ACHN (cell line): ENCODE results near the gene OPALIN.
"Not testable (repeated sequence)": the region's sequence is repeated elsewhere in the genome, so short reads cannot be mapped to it uniquely, and the experiment has no call there.

Experiments
- DNase-seq: peaks from one replicate; pipeline ENCODE4 v3.0.0-alpha.2; 2015
- in situ Hi-C: cut with HindIII; loops from 2 replicates; pipeline ENCODE4 v1.10.0; 2017; ENCODE audit warnings: low sequenced_read_pairs, low pct_ligation_motif_present, low pct_unique_long_range_greater_than_20kb

The OPALIN gene

GRCh38 chr10:96313344-96313743, 45.5 kb downstream of the OPALIN start:
- DNase-seq, result no peak
- in situ Hi-C loops, result no loop called here

GRCh38 chr10:96311180-96311715, 47.6 kb downstream of the OPALIN start:
- in situ Hi-C loops, result no loop called here
- DNase-seq, result no peak

- DNase-seq, result no peak
- in situ Hi-C loops, result no loop called here
These were observed 48.5 kb downstream of the OPALIN start for GRCh38 chr10:96310321-96310669.

GRCh38 chr10:96309628-96310320, 49.0 kb downstream of the OPALIN start:
- DNase-seq, result no peak
- in situ Hi-C loops, result no loop called here

- in situ Hi-C loops, DNase-seq: not testable (repeated sequence)
These were observed 49.9 kb downstream of the OPALIN start for GRCh38 chr10:96308854-96309253.

- in situ Hi-C loops, result no loop called here
These were observed 52.3 kb downstream of the OPALIN start for GRCh38 chr10:96306516-96306915.

GRCh38 chr10:96305019-96305418, 53.8 kb downstream of the OPALIN start:
- no peak for DNase-seq
- in situ Hi-C loops, result no loop called here

More at GRCh38 chr10:96306516-96306915, 52.3 kb downstream of the OPALIN start:
- DNase-seq, result peak; percentile 53

GRCh38 chr10:96304230-96304629, 54.6 kb downstream of the OPALIN start, which contains the start of gene DNTT:
Gene DNTT (plus strand): TSS chr10:96304434. CDS start chr10:96304498, 64 bp downstream.
- DNase-seq, result no peak
- in situ Hi-C loops, result no loop called here

GRCh38 chr10:96301616-96302015, 57.2 kb downstream of the OPALIN start:
- DNase-seq, result no peak
- in situ Hi-C loops, result no loop called here

- DNase-seq, result no peak
- in situ Hi-C loops, result no loop called here
These were observed 59.4 kb downstream of the OPALIN start for GRCh38 chr10:96299383-96299782.

GRCh38 chr10:96298362-96298761, 60.4 kb downstream of the OPALIN start:
- in situ Hi-C loops, result no loop called here
- no peak for DNase-seq

GRCh38 chr10:96297486-96297885, 61.3 kb downstream of the OPALIN start:
- in situ Hi-C loops, result no loop called here
- no peak for DNase-seq

GRCh38 chr10:96295475-96295874, 63.3 kb downstream of the OPALIN start:
- in situ Hi-C loops, result no loop called here
- DNase-seq, result no peak
